Type B pancreatic cell (in vitro differentiated cells): ENCODE measurements around the gene TEP1. TPM values are rescaled to one million over a fixed set of nuclear protein-coding genes. Genes with fewer than 3 reads are reported as not detected.
"Not testable (repeated sequence)": the region's sequence is repeated elsewhere in the genome, so short reads cannot be mapped to it uniquely, and the experiment has no call there.

Experiments
- DNase-seq: peaks from one replicate; pipeline ENCODE4 v3.0.0; 2021; ENCODE audit warnings: mixed read lengths; ENCODE audit not compliant: unreplicated experiment; ENCODE audit errors: extremely low spot score
- H3K27ac Mint-ChIP-seq: 2 replicates; pipeline ENCODE4 v1.8.0; 2021; ENCODE audit warnings: mild to moderate bottlenecking, mixed read lengths
- H3K27me3 Mint-ChIP-seq: 2 replicates; pipeline ENCODE4 v1.8.0; 2021; ENCODE audit warnings: mixed read lengths
- H3K36me3 Mint-ChIP-seq: 2 replicates; pipeline ENCODE4 v1.8.0; 2021; ENCODE audit warnings: mixed read lengths
- H3K4me1 Mint-ChIP-seq: one replicate; pipeline ENCODE4 v1.8.0; 2021; ENCODE audit warnings: mixed read lengths; ENCODE audit not compliant: unreplicated experiment
- H3K4me3 Mint-ChIP-seq: 2 replicates; pipeline ENCODE4 v1.8.0; 2021; ENCODE audit warnings: mild to moderate bottlenecking, mixed read lengths
- H3K9me3 Mint-ChIP-seq: 2 replicates; pipeline ENCODE4 v1.8.0; 2021; ENCODE audit warnings: mixed read lengths
- CTCF ChIP-seq: fragments of 200-600 bp; sonication (generic); conservative IDR thresholded peaks from 2 replicates; pipeline ENCODE4 v1.5.0; 2021; ENCODE audit warnings: antibody characterized with exemption, mild to moderate bottlenecking
- total RNA-seq: library from RNA; stranded (reverse); gene quantifications from 2 replicates; pipeline ENCODE4 v1.2.1, GENCODE V29; 2021; ENCODE audit warnings: low replicate concordance

The TEP1 gene
- total RNA-seq, 1 donor from 2014 or later = 23.1 TPM

- peaks cover 6% of the 10 kb centered on the region for H3K27me3 Mint-ChIP-seq
- peaks cover 5% of the 10 kb centered on the region for H3K4me1 Mint-ChIP-seq
- H3K36me3 Mint-ChIP-seq = peaks cover 17% of the 10 kb centered on the region
- peak overlapping the region; percentile 95 for H3K4me3 Mint-ChIP-seq
- peak overlapping the region; percentile 98 for H3K27ac Mint-ChIP-seq
- DNase-seq = no peak
- no peaks in the 10 kb centered on the region for H3K9me3 Mint-ChIP-seq
- peak; percentile 35 for TF ChIP-seq CTCF
These were observed 69.5 kb downstream of the TEP1 start for GRCh38 chr14:20343862-20344220.

DNA sequence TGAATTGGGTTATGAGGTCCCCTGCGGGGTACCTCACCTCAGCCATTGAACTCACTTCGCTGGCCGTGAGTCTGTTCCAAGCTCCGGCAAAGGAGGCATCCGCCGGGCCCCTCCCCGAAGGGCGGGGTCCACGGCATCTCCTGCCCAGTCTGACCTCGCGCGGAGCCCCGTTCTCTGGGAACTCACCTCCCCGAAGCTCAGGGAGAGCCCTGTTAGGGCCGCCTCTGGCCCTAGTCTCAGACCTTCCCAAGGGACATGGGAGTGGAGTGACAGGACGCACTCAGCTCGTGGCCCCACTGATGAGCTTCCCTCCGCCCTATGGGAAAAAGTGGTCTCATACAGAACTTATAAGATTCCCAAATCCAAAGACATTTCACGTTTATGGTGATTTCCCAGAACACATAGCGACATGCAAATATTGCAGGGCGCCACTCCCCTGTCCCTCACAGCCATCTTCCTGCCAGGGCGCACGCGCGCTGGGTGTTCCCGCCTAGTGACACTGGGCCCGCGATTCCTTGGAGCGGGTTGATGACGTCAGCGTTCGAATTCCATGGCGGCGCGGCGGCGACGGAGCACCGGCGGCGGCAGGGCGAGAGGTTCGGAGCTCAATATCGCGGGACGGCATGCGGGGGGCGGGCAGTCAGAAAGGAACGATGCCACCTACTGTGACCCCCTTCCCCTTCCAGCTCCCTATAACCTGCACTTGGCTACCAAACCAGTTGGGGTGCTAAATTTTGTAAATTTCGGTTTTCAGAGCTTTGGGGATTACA lies 70.0 kb downstream of the TEP1 start, which contains the start of gene PARP2:
TSS of gene PARP2 (plus strand) at position 544 of the 770 bp plus-strand sequence. CDS start at position 551, 7 bp downstream.
- no peaks in the 10 kb centered on the region for H3K9me3 Mint-ChIP-seq
- peaks cover 17% of the 10 kb centered on the region for H3K36me3 Mint-ChIP-seq
- H3K4me3 Mint-ChIP-seq = peak within 1 kb of the TSS; percentile 95
- H3K27me3 Mint-ChIP-seq = peaks cover 9% of the 10 kb centered on the region
- peaks cover 5% of the 10 kb centered on the region for H3K4me1 Mint-ChIP-seq
- DNase-seq = peak; percentile 99
- TF ChIP-seq CTCF = no peak
- H3K27ac Mint-ChIP-seq = peak within 1 kb of the TSS; percentile 98

DNA sequence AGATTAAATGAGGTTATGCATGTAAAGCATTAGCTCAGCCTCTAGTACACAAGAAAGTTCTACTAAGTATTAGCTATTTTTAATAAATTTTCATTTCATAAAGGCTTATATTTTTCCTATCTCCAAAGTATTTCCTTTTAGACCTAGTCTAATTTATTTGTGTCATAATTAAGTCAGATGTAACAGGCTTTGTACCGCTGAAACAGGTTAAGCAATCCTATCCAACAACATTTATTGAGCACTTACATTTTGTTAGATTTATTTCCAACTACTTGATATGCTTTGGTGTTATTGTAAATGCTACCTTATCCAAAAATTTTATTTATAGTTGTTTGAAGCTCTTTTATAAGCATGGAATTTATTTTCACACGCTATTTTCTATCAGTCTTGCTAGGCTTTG lies 71.7 kb downstream of the TEP1 start:
- DNase-seq = no peak
- Mint-ChIP-seq H3K4me1 (peaks cover 5% of the 10 kb centered on the region), H3K27ac (peak overlapping the region; percentile 98), H3K36me3 (peaks cover 15% of the 10 kb centered on the region), H3K9me3 (no peaks in the 10 kb centered on the region), H3K27me3 (peaks cover 9% of the 10 kb centered on the region), H3K4me3 (peak overlapping the region; percentile 95)
- no peak for TF ChIP-seq CTCF

GRCh38 chr14:20341032-20341431 lies 72.3 kb downstream of the TEP1 start:
- H3K27me3 Mint-ChIP-seq, DNase-seq, H3K4me1 Mint-ChIP-seq, H3K9me3 Mint-ChIP-seq, H3K27ac Mint-ChIP-seq: not testable (repeated sequence)
- H3K36me3 Mint-ChIP-seq = peaks cover 13% of the 10 kb centered on the region
- peak overlapping the region; percentile 53 for H3K4me3 Mint-ChIP-seq

DNA sequence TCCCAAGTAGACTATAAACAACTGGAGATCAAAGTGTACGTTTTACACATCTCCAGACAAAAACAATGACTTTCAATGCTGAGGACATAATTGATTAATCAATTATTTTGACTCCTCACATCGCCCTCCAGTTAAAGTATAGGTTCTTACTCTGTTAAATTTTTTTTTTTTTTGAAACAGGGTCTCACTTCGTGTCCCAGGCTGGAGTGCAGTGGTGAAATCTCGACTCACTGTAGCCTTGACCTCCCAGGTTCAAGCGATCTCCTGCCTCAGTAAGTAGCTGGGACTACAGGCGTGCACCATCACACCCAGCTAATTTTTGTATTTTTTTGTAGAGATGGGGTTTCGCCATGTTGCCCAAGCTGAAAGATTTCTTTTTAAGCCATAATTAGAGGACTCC lies 79.3 kb downstream of the TEP1 start:
- no peak for TF ChIP-seq CTCF
- Mint-ChIP-seq H3K27me3 (peaks cover 4% of the 10 kb centered on the region), H3K9me3 (no peaks in the 10 kb centered on the region), H3K36me3 (peaks cover 4% of the 10 kb centered on the region), H3K4me3 (no peak overlapping the region), H3K27ac (no peak overlapping the region), H3K4me1 (peaks cover 16% of the 10 kb centered on the region)
- no peak for DNase-seq

DNA sequence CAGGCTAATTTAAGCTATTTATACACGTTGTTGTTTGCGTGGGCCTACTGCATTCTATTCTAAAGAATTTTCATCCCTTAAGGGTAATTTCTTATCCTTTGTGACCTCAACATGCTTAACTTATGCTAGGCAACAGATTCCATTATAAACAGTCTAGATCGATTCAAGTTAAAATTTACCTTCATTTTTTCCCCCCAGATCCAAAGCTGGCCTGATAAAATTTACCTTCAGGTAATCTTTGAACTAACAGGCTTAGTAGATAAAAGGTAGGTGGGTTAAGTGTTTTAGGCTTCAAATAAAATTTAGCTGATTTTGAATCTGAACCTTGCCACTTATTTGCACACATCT lies 79.8 kb downstream of the TEP1 start:
- peaks cover 16% of the 10 kb centered on the region for H3K4me1 Mint-ChIP-seq
- no peak for TF ChIP-seq CTCF
- H3K4me3 Mint-ChIP-seq = peak overlapping the region; percentile 98
- DNase-seq = no peak
- no peaks in the 10 kb centered on the region for H3K9me3 Mint-ChIP-seq
- H3K27me3 Mint-ChIP-seq = no peaks in the 10 kb centered on the region
- H3K27ac Mint-ChIP-seq = peak overlapping the region; percentile 95
- peaks cover 4% of the 10 kb centered on the region for H3K36me3 Mint-ChIP-seq
